GM19025 (cell line): ENCODE measurements around the gene CIART.
"Not testable (repeated sequence)": the region's sequence is repeated elsewhere in the genome, so short reads cannot be mapped to it uniquely, and the experiment has no call there.

Source experiments
- ATAC-seq: cut with Tn5 transposase; IDR thresholded peaks from one replicate; pipeline ENCODE4 v1.9.1; 2021; ENCODE audit warnings: mild to moderate bottlenecking, low read depth, moderate library complexity; ENCODE audit not compliant: unreplicated experiment

The CIART gene

DNA sequence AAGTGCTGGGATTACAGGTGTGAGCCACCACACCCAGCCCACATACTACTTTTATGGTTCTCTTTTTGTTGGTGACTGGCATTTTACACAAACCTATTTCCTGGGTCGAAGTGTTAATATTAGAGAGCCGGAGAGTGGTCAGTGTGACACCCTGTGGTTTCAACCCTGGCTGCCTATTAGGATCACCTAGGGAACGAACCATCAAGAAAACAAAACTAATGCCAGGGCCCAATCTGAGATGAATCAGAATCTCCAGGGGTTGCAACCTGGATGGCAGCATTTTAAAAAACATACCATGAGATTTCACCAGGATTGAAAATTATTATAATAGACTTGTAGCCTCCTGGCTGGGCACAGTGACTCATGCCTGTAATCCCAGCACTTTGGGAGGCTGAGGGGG lies 17.4 kb downstream of the CIART start:
- ATAC-seq, result no peak

DNA sequence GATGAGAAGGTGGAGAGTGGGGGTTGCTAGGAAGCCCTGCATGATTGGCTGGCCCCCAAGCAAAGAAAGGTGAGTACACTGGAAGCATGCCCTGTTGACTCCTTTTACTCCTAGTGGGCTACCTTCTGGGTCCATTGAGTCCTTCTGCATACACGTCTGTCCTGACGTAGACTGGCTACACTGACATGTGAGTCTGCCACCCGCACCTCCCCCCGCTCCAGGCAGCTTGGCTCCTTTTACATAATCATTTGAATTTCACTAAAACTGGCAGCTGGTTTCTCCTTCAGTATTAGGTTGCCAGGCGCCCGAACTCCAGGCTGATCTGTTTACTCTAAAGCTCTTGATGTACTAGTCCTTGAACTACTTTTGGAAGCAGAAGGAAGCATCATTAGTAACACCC lies 20.0 kb downstream of the CIART start:
- no peak for ATAC-seq

DNA sequence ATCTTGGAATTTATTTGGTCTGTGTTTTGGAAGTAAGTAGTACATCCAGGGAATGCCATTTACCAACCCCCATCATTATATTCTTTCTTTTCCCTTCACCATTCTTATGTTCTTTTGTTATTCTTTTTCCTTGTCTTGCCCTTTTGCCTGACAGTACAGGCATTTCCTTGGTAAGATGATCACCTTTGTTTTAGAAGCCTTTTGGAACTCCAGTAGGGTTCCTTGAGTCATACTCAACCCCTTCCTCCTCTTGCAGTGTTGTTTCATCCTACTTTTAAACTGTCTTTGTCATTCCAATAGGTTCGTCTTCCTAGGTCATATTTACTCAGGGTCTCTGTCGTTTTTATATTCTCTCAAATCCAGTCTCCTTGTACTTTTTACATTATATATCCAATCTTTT lies 20.5 kb downstream of the CIART start:
- no peak for ATAC-seq

DNA sequence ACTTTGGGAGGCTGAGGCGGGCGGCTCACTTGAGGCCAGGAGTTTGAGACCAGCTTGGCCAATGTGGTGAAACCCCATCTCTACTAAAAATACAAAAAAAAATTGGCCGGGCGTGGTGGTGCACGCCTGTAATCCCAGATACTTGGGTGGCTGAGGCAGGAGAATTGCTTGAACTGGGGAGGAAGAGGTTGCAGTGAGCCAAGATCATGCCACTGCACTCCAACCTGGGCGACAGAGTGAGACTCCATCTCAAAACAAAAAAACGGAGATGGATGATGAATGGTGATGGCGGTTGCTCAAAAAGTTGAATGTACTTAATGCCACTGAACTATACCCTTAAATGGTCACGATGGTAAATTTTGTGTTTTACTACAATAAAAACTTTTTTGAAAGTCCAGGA lies 26.2 kb downstream of the CIART start:
- not testable (repeated sequence) for ATAC-seq

DNA sequence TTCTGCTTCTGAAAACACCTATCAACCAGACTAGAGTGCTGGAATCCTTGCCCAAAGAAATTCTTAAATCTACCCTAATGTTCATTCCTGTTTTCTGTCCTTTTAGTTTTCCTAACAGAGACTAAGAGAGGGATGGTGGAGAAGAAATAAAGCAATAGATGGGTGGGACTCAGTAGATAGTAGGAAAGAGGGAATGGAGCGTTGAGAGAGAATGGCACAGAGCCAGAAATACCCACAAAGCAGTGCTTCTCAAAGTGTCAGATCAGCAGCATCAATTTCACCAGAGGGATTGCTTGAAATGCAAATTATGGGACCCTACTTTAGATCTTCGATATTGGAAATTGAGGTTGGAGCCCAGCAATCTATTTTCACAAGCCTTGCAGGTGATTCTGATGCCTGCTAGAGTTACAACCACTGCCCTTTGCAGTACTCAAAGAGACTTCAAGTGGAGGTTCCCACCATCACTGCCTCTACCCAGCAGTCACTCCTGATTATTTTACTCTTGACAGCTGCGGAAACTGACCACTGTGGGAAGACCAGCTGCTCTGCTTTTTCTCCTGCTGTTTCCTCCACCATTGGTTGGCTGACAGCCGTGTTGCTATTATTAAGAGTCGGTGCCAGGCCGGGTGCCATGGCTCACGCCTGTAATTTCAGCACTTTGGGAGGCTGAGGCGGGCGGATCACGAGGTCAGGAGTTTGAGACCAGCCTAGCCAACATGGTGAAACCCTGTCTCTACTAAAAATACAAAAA lies 27.6 kb downstream of the CIART start:
- no peak for ATAC-seq

DNA sequence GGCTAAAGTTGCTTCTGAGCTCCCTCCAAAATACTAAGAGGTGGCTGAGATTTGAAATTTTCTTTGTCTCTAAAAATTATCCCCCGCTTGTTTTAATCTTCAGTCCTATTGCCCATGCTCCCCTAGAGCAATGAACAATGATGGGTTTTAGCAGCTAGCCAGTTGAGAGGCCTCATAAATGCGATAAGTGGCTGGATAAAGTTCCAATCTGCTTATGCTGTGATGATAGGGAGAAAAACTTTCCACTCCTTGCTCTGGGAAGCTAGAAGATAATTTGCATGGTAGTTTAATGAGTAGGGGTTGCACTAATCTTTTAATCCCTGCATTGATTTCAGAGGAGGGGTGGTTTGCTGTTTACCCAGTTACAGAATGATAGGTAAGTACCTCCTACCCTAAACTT lies 29.4 kb downstream of the CIART start:
- no peak for ATAC-seq

DNA sequence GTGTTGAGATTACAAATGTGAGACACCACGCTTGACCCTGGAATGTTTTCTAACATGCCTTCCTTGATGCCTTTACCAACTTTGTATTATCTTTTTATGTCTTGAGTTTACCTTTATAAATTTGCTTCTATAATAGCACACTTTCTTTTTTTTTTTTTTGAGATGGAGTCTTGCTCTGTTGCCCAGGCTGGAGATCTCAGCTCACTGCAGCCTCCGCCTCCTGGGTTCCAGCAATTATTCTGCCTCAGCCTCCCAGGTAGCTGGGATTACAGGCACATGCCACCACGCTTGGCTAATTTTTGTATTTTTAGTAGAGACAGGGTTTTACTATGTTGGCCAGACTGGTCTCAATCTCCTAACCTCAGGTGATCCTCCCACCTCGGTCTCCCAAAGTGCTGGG lies 32.3 kb downstream of the CIART start:
- ATAC-seq, result not testable (repeated sequence)

DNA sequence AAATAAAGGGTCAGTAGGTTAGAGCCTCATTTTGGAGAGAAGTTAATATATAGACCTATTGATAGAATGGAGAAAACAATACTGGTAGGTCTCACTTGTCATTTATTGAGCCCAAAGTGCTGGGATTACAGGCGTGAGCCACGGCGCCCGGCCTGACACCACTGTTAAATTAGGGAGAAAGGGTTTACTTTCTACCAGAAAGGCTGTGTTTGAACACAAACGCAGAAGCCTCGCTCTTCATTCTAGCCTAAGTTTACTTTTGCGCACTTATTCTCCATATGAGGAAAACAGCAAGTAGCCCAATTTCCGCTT lies 38.3 kb downstream of the CIART start:
- no peak for ATAC-seq

DNA sequence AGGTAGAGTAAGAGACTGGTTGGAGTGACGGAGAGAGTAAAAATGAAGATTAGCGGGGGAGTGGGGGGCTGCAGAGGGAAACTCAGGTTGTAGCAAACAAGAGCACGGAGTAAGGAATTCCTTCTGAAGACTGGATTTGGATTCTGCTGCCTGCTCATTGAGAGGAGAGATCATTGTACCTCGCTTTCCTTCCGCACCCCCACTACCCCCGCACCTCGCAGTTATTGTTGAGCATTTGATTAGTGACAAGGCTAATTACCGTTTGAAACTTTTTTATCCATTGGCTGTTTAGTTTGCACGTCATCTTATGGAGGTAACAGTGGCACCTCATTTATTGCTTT lies 39.4 kb downstream of the CIART start:
- ATAC-seq, result no peak

DNA sequence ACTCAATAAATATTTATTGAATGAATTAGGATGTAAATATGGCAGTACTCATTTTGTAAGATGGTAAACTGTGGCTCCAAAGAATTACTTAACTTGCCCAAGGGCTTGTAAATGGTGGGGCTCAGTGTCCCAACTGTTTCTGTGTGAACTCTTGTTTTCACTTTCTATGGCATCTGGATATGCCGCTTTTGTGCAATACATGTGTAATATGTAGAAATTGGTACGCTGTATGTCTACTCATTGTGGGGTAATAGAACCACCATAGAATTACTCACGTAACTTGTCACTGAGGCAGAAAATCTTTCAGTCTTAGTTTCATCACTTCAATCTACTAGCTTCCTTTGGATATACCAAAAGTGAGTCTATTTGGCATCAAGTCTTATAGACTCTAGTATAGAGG lies 40.0 kb downstream of the CIART start:
- no peak for ATAC-seq

DNA sequence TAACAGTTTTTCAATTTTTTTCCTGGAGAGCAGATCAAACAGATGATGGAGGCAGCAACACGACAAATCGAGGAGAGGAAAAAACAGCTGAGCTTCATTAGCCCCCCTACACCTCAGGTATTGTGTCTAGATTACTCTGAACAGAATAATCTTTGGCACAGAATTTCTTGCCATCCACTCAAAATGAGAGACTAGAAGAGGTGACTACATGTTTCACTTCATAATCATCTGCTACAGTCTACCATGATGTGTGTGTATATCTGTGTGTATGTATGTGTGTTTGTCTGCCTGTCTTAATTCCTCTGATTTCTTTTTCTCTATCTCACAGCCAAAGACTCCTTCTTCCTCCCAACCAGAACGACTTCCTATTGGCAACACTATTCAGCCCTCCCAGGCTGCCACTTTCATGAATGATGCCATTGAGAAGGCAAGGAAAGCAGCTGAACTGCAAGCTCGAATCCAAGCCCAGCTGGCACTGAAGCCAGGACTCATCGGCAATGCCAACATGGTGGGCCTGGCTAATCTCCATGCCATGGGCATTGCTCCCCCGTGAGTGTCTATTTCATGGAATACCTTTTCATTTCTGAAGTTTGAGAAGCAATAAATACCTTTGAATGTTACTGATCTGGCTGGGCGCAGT lies 50.4 kb downstream of the CIART start:
- no peak for ATAC-seq
